HG02943 (cell line): ENCODE data around the gene UNC5A.

Experiments used
- ATAC-seq: cut with Tn5 transposase; IDR thresholded peaks from one replicate; pipeline ENCODE4 v1.9.1; 2021; ENCODE audit warnings: mild to moderate bottlenecking, low read depth, moderate library complexity; ENCODE audit not compliant: unreplicated experiment

UNC5A gene

DNA sequence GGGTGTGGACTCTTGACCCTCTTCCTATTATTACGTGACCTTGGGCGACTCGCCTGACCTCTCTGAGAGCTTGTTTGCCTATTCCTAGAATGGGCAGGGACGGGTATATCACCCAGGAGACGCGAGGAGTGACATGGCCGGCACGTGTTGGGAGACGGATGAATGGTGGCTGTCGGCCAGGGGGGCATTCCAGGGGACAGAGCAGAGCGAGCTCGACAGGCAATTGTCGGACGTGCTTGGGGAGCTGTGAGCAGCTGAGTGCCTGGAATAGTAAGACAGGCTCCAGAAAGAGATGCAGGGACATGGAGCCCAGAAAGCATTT, 29.3 kb upstream of the UNC5A start:
- no peak for ATAC-seq

DNA sequence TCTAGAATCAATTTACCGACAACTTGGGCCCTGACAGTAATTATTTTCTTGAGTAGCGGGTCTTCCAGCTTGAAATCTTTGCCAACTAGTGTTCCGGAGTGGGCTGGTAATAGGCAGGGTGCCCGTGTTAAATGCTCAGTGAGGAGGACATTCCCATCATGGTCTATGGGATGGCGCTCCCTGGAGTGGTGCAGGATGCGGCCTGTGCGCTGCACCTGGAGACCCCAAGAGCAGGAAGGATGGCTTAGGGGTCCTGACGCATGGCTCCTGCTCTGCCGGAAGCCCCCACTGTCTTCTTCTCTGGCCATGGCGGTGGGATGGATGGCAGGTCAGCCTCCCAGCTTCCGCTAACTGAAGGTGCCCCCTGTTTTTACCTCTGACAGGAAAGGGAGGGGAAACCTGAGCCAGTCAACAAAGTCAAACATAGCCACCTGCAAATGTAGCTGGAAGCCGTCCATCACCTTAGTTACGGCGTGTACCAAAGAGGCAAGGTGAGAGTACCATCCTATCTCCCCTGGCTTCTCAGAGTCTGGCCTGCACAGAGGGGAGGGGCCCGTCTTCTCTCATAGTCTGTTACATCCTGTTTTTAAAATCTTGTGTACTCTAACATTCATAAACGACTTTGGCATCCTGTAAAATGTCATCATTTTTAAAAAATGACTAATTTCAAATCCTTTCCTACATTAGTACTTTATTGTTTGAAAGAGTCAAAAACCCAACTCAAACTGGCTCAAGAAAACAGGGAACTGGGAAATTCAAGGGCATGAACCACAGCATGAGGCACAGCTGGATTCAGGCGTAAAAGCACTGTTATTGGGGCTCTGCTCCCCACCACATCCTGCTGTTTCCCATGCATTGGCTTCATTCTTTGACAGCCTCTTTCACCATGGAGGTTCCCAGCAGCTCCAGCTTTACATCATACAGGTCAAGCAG, 28.5 kb upstream of the UNC5A start:
- no peak for ATAC-seq

DNA sequence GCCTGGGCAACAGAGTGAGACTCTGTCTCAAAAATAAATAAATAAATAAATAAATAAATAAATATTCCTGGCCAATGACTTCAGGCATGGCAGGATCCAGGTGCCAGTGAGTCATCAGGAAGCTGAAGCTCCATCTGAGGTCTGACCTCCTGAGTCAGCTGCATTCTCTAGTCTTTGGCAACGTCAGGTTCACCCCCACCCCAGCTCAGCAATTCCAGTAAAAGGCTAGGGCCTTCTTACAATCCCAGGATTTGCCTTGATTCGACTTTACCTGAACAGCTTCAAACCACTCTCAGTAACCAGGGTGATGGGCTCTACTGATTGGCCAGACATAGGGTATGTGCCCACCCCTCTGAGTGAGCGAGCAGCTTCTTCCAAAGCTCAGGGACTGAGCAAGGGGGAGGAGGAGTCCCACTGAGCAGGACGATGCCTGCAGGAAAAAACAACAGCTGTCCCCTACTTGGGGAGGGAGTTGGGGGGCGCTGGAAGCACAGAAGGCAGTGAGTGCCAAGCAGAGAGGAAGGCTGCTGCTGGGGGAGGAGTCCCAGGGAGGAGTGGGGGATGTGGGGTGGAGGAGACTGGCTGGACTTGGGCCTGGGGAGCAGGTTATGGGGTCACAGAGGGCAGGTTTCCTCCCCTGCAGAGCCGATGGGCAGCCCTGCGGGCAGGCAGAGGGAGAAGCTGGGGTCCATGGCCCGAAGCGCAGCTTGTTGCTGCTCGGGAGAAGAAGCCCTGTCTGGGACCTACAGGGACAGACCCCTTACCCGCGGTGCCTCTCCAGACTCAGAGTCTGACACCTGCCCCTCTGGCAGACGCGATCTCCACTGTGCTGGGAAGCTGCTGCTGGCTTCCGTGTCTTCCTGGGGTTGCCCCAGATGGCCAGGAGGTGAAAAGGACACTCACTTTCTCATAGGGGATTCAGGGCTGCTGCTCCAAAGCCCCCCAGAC, 25.9 kb upstream of the UNC5A start:
- ATAC-seq = no peak

DNA sequence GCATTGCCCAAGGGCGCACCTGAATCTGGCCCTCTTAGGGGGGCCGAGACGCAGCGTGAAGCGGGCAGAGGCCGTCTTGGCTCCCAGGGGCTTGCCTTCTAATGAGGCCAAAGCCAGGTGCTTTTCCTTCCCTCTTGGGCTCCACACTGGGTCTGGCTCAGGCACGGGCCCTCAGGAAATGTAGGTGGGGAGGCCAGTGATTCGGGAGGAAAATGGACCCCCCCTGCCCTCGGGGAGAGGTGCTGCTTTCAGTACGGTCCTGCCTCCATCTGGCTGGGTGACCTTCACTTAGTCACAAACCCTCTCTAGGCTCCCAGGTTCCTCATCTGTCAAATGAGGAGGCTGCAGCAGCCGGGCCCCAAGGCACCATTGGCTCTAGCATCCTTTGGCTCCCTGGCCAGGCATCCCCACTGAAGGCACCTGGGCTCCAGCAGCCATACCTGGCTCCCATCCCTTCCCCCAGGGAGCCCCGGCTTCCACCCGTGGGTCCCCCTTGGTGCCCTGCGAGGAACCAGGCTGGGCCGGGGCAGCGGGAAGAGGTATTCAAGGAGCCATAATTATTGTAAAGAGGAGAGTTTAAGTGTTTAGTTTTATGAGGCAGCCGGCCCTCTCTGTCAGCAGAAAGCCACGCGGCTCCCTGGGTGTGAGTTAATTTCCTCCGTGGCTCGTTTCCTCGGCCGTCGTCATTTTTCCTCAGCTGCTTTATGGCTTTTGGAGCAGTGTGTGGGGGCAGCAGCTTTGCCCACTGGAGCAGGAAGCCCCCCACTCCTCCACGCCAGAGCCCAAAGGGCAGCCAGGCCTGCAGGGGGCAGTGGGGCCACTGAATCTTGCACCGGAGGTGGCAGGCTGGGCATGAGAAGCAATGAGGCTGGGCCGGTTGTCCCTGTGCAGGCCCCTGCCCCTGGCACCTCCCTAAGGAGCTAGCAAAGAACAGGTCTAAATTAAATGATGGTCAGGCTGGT, 24.9 kb upstream of the UNC5A start:
- no peak for ATAC-seq

DNA sequence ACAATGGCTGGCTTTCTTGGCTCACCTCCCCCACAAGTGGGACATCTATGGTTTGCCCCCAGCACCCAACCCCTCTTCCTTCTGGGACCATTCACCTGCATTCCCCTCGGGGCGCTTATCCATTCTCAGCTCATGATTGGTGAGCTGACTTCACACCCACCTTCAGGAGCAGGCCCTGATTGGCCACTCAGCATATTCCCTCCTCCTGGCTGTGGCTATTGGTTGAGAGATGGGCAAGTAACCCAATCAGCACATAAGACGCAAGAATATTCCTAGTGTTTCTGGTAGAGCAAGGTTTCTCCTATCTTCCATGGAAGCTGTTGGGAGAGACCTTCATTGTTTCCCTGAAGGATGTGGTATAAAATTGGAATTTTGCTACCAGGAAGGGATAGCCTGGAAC, 22.7 kb upstream of the UNC5A start:
- ATAC-seq = no peak

DNA sequence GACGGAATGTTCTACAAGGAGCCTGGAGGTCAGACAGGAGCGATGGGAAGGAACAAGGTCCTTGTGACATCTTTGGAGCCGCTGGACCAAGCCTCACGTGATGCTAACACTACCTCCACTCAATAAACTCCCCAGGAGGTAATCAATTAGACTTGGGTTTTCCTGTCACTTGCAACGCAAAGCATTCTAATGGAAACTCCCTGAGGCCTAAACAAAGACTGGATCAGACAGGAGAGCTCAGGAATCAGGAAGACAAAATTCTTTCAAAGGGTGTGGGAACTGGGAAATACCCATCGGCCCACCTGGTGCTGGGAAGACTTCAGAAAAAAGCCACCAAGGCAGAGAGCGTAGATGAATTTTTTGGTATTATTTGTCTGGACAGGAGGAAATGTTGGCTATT, 22.3 kb upstream of the UNC5A start:
- no peak for ATAC-seq

DNA sequence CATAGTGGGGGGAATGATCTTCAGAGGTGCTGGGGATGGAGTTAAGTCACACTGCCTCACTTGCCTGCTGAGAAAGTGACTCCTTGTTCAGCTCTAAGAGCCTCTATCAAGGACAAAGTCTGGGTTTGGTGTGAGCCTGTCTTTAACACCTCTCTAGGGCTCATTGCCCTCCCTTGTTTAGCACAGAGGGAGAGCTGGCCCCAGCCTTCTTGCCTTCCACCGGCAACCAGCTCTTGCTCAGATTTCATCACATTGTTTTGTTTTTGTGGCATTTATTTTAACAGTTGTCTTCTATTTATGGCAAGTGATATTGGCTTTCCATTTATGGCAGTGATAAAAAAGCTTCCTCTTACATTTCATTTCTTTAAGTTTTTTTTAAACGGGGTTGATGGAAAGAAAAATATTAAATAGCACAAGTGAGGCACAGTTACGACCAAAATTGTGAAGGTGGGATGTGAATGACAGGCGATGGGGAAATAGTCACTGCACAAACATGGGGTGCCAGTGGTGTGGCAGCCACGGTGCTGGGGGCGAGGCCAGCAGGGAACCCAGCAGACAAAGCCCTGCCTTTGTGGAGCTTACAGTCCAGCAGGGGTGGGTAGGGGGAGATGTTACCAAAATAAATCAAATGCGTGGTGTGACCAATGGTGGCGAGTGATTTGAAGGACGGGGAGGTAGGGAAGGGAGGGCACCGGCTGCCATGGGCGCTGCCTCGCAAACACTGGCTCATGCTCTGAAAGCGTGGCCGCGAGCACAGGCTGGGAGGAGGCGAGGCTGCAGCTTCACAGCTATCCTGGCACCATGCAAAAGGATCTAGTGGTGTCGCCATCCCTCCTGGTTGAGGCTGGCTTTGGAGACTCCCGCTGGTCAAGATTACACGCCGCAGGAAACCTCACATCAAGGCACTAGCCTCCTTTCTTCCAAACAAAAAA, 21.2 kb upstream of the UNC5A start:
- ATAC-seq = no peak

DNA sequence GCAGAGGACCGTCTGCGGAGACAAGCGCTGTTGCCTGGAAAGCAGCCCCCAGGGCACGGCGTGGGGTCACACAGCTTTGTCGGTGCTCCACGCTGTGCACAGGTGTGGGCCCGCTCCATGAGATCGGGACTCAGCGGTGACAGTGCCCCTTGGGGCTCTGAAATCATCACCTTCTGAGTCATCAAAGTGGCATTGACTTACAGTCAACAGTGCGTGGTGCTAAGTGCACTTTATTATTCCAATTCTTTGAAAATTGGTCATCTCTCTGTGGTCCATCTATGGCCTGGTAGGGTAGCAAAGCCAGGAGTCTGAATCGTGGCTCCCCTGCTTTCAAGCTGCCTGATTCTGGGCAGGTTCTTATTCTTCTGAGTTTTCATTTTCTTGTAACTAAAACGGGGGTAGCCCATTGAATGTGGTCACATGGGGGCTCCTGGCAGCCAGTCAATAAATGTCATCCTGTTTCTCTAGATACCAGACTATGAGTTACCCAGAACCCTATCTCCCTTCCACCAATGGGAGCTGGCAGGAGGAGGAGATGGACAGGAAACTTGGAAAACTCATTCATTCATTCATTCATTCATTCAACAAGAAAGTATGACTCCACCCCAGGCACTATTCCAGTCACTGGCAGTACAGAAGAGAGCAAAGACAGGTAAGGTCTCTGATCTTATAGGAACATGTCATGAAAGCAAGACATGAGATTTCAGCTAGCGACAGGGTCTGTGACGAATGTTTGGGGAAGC, 20.3 kb upstream of the UNC5A start:
- no peak for ATAC-seq

DNA sequence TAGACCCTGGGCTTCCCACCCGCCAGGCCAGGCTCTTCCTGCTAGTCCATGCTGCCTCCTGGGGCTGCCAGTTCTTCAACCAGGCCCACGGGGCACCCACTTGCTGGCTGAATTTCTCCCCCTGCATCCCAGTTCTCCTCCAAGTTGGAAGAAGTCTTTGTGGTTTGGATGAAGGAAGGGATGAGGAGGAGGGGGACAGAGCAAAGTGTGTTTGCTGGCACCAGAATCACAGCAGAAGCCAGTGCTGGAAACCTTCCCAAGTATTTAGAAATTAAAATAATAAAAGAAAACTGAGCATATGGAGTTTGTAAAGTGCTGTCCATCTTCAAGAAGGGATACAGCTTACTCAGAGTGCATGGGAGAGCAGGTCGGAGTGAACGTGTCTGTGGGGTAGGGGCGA, 19.4 kb upstream of the UNC5A start:
- no peak for ATAC-seq

DNA sequence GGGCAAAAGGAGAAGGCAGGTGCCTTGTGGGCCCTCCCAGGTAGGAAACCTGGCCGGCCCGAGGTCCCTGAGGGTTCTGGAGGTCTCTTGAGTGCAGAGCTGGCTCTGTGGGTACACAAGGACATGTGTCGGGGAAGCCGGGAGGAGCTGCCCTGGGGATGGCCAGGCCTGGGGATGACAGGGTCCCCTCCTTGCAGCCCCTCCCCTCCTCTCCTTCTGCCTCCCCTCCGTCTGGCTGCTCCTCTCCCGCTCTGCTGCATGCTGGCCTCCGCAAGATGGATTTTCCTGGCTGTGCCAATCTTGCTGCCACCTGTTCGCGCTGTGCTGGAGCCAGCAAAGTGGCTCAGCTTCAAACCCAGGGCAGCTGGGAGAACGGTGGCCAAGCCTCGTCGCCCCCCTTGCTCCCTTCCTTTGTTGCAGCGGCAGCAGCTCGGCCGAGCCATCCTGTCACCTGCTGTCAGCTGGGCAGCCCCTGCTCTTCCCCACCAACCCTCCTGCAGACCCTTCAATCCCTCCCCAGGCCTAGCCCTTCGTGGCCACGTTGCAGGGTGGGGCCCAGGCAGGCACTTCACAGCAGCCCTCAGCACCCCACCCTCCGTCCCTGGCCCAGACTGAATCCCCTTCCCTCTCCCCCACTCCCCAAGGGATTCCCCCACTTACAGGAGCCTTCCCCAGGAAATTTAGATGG, 17.6 kb upstream of the UNC5A start:
- no peak for ATAC-seq

DNA sequence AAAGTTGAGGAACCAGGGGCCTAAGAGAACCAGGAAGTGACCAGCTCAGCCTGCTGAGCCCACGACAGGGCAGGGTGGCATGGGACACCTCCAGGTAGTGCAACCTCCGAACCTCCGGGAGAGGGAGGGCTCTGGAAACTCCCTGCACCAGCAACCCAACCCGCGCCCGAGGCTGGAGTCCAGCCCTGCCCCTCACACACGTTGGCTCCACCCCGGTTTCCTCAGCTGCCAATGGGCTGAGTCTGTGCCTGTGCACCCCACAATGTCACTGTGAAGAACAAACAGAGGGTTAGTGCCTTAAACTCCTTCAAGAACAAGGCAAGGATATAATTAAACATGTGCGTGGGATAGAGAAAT, 17.0 kb upstream of the UNC5A start:
- no peak for ATAC-seq

DNA sequence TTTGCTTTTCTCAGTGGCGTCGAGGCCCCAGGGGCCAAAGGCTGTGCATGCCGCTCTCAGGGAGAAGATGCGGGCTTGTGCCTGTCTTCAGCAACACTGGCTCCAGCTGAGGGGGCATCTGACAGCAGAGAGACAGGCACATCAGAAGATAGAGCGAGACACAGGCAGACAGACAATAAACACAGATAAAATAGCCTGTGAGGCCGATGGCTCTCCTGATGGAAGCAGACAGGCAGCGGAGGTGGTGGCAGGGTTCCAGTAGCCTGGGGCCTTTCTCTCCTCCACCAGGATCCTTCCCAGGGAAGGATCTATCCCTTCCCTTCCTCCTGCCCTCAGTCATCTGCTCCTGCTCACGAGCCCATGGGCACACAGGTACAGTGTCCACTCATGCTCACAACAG, 16.6 kb upstream of the UNC5A start:
- no peak for ATAC-seq

DNA sequence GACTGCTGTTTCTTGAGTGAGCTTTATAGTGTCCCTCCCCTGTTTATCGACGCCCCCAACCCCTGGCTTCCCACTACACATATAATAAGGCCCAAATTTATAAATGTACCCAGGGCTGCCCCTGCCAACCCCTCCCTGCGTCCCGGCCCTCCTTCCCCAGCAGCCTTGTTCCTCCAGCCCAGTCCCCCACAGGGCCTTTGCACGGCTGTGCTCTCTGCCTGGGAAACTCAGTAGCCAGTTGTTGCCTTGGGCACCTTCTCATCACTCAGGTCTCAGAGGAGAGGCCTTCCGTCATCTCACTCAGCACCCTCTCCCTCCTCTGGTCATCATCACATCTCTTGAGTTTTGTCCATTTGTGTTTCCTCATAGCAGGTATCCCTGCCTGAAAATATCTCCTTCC, 15.8 kb upstream of the UNC5A start:
- no peak for ATAC-seq

DNA sequence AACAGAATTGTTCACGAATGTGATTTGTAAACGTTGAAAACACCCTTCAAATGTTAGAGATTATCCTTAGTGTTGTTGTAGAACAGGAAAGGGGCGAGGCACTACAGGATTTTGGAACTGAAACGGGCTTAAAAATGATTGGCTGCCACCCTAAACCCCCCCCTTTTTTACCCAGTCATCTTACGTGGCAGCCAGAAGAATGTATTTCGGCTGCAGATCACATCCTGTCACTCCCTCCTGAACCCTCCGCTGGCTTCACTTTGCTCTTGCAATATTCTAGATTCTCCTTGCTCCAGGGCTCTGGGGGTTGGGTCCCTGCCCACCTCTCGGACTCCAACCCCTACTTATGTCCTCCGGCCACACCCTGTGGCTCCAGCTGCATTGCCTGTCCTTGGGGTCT, 13.9 kb upstream of the UNC5A start:
- no peak for ATAC-seq

DNA sequence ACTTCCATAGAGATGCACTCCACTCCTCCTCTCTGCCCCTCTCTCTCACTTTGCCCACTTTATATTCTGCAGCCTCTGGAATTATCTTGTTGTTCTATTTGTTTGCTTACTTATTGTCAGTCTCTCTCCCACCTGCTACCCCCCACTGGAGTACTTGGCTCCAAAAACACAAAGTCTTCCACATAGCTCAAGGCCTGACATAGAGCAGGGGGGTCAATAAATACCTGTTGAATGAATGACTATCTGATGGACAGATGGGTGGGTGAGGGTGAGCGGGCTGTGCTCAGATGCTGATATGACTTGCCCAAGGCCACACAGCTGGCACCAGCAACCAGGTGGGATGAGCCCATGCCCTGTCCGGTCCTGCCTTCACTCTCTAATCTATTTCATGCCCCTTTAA, 13.4 kb upstream of the UNC5A start:
- ATAC-seq = no peak

DNA sequence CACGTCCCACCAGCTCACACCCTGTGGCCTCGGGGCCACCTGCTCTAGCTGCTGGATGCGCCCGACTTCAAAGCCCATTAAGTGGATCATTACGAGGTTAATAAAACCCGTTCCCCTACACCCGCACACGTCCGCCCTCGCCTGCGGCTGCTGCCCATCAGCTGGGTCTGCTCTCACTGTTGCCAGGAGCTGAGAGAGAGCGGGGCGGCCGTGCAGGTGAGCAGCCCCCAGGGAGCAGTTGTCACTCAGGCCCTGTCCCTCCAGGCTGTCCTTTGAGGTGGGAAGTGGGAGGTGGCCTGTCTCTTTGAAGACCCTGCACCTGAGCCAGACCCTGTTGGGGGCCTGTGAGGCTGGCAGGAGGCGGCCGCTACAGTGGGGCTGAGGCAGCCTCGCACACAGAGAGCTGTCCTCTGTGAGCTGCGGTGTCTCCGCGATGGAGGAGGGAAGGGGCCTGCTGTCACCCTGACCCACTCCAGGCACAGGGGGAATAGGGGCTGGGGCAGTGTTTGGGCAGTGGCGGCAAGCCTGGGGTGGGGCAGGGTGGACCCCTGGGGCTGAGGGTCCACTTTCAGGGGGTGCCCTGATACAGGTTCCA, 12.8 kb upstream of the UNC5A start:
- ATAC-seq = no peak

DNA sequence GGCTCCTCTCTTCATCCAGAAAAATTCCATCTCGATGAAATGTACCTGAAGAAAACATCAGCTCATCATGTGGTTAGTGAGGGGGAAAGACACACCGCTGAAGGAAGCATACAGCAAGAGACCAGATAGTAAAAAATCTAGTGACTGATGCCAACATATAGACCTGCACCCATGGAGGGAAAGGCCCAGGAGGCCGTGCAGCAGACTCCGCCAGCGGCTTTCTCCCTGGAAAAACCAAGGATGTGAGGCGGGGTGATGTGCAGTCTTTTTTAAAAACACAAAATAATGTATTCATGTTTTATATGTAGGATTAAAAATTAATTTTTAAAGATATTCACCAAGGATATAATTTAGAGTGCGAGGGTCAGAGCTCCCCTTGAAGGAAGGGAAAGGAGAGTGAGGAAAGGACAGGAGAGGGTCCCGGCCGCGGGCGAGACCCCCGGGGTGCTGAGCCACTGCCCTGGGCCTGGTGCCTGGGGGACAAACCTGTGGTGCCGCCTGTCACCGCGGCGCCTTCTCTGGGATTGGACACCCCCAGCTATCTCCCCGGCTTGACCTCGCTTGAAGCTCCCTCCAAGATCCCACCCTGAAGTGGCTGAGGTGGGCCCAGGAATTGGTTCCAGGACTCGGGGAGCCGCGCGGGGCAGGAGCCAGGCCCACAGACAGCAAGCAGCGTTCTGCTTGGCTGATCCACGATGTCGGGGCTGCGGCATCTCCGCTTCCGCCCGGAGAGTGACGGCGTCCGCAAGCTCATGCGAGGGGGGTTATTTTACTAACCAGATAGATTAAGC, 12.1 kb upstream of the UNC5A start:
- no peak for ATAC-seq
